Esophagus muscularis mucosa (tissue), 3 donors: ENCODE measurements around the gene COX4I1.

ENCODE experiments used
- POLR2A ChIP-seq: fragments of 450-650 bp; IDR thresholded peaks from one replicate; pipeline ENCODE4 v1.6.1; 2017; ENCODE audit warnings: antibody characterized with exemption, moderate library complexity, mild to moderate bottlenecking, low read depth
- POLR2AphosphoS5 ChIP-seq, 2 donors: sonication (generic); formaldehyde crosslinking; IDR thresholded peaks; one replicate each; pipeline ENCODE4 v1.6.1; 2017; ENCODE audit warnings: antibody characterized with exemption in 2 of 2
- TF ChIP-seq, protein P1 (sequence below), 3 experiments: fragments of 200-600 bp in 2 of 3; fragments of 450-650 bp in 1 of 3; sonication (generic) in 2 of 3; IDR thresholded peaks; one replicate each; pipeline ENCODE4 v1.5.1; 2017 to 2019; ENCODE audit warnings: antibody characterized with exemption in 3 of 3, mild to moderate bottlenecking in 2 of 3, moderate library complexity in 1 of 3

GRCh38 chr16:85826686-85827247 lies 27.3 kb downstream of the COX4I1 start:
- TF ChIP-seq, protein P1, sequence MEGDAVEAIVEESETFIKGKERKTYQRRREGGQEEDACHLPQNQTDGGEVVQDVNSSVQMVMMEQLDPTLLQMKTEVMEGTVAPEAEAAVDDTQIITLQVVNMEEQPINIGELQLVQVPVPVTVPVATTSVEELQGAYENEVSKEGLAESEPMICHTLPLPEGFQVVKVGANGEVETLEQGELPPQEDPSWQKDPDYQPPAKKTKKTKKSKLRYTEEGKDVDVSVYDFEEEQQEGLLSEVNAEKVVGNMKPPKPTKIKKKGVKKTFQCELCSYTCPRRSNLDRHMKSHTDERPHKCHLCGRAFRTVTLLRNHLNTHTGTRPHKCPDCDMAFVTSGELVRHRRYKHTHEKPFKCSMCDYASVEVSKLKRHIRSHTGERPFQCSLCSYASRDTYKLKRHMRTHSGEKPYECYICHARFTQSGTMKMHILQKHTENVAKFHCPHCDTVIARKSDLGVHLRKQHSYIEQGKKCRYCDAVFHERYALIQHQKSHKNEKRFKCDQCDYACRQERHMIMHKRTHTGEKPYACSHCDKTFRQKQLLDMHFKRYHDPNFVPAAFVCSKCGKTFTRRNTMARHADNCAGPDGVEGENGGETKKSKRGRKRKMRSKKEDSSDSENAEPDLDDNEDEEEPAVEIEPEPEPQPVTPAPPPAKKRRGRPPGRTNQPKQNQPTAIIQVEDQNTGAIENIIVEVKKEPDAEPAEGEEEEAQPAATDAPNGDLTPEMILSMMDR (IDR thresholded peaks at IDR 0.05): no peak
- TF ChIP-seq POLR2AphosphoS5 (IDR thresholded peaks at IDR 0.05) (no peak), POLR2A (no peak)
